HepG2 (cell line): ENCODE results near the gene DSCAML1. TPM values are rescaled to one million over a fixed set of nuclear protein-coding genes. Genes with fewer than 3 reads are reported as not detected.

Source experiments
- ATAC-seq: fragments of 200-7000 bp; cut with Tn5 transposase; 3 replicates; pipeline ENCODE4 v1.9.1; 2020; ENCODE audit warnings: mild to moderate bottlenecking, moderate library complexity
- BruUV-seq: library from RNA; stranded (reverse); fragments of 400-500 nt; replicated peaks from 2 replicates; lab custom pipeline; 2021; lab: Mats Ljungman, UMichigan
- CTCF ChIA-PET: fragments of 300-600 bp; formaldehyde crosslinking; extraction: SDS; loops from one replicate; lab custom pipeline; 2021; ENCODE audit warnings: low total read pairs, inconsistent platforms, low intra/inter-chr PET ratio; lab: Yijun Ruan, JAX
- POLR2A ChIA-PET: fragments of 350-600 bp; sonication (Branson Sonifier 250); formaldehyde crosslinking; loops from one replicate; lab custom pipeline; 2020; ENCODE audit warnings: antibody characterized with exemption, inconsistent platforms; lab: Yijun Ruan, JAX
- DNase-seq: peaks from one replicate; pipeline ENCODE4 v3.0.0-alpha.2; 2015; ENCODE audit warnings: low spot score
- FAIRE-seq: peaks from 3 replicates; lab custom pipeline; 2011; peaks lifted over from hg19 to GRCh38; lab: Jason Lieb, UNC
- H2AFZ ChIP-seq: one replicate; pipeline ENCODE4 v1.6.1; 2011; ENCODE audit warnings: low read length, inconsistent platforms
- H3K27ac ChIP-seq: fragments of 300-600 bp; 3 replicates; pipeline ENCODE4 v1.8.0; 2011; ENCODE audit warnings: mixed run types, mild to moderate bottlenecking, mixed read lengths, low read length, inconsistent platforms; ENCODE audit not compliant: insufficient read depth; ENCODE audit errors: extremely low read length
- H3K27me3 ChIP-seq, 2 experiments: fragments of 200-600 bp in 1 of 2; 2 replicates in 1 of 2; 3 replicates in 1 of 2; pipeline versions ENCODE4 v1.6.0 to v1.8.0; 2011; ENCODE audit warnings: low read length in 2 of 2, mild to moderate bottlenecking in 2 of 2, moderate library complexity in 2 of 2, inconsistent platforms in 1 of 2; ENCODE audit not compliant: insufficient read depth in 2 of 2, control insufficient read depth in 1 of 2
- H3K36me3 ChIP-seq, 2 experiments: fragments of 200-600 bp in 1 of 2; replicated peaks in 1 of 2; 2 replicates in 1 of 2; 3 replicates in 1 of 2; pipeline versions ENCODE4 v1.5.1 to v1.8.0; 2011; ENCODE audit warnings: low read length in 2 of 2, inconsistent platforms in 1 of 2; ENCODE audit not compliant: insufficient read depth in 2 of 2, control insufficient read depth in 1 of 2
- H3K4me1 ChIP-seq: 2 replicates; pipeline ENCODE4 v1.5.1; 2012; ENCODE audit warnings: low read length, inconsistent platforms; ENCODE audit not compliant: insufficient read depth
- H3K4me2 ChIP-seq: 2 replicates; pipeline ENCODE4 v1.6.0; 2011; ENCODE audit warnings: low read depth, low read length, inconsistent platforms
- H3K4me3 ChIP-seq, 3 experiments: fragments of 200-600 bp in 1 of 3; sonication (generic), shearing (Covaris generic) in 1 of 3; replicated peaks in 1 of 3; 2 replicates each; pipeline ENCODE4 v1.5.1; 2011 to 2016; ENCODE audit warnings: low read length in 3 of 3, inconsistent platforms in 2 of 3, low read depth in 2 of 3, mild to moderate bottlenecking in 2 of 3, control low read depth in 1 of 3, mixed read lengths in 1 of 3; ENCODE audit not compliant: insufficient read depth in 1 of 3
- H3K79me2 ChIP-seq: one replicate; pipeline ENCODE4 v1.6.1; 2011; ENCODE audit warnings: low read length, inconsistent platforms; ENCODE audit not compliant: insufficient read depth
- H3K9ac ChIP-seq: 2 replicates; pipeline ENCODE4 v1.6.0; 2011; ENCODE audit warnings: mild to moderate bottlenecking, low read depth, low read length, inconsistent platforms; ENCODE audit not compliant: insufficient read depth
- H3K9me3 ChIP-seq: 2 replicates; pipeline ENCODE4 v1.5.1; 2012; ENCODE audit warnings: mild to moderate bottlenecking, low read length
- H4K20me1 ChIP-seq: 2 replicates; pipeline ENCODE4 v1.6.0; 2011; ENCODE audit warnings: inconsistent platforms, mild to moderate bottlenecking, low read length, moderate library complexity; ENCODE audit not compliant: insufficient read depth
- AKAP8 ChIP-seq: sonication (generic); formaldehyde crosslinking; IDR thresholded peaks from 2 replicates; pipeline ENCODE4 v1.5.1; 2020; ENCODE audit warnings: mild to moderate bottlenecking, missing genetic modification reagents
- FOXK1 ChIP-seq: sonication (generic); formaldehyde crosslinking; IDR thresholded peaks from 2 replicates; pipeline ENCODE4 v1.4.0; 2020; ENCODE audit warnings: low read depth, missing genetic modification reagents, borderline replicate concordance
- HNRNPK ChIP-seq: fragments of 200-400 bp; formaldehyde crosslinking; IDR thresholded peaks from 2 replicates; pipeline ENCODE4 v1.6.1; 2018; ENCODE audit warnings: low read length, low read depth, moderate library complexity, mild to moderate bottlenecking; ENCODE audit not compliant: poor library complexity, severe bottlenecking
- JARID2 ChIP-seq: sonication (generic); formaldehyde crosslinking; IDR thresholded peaks from 2 replicates; pipeline ENCODE4 v1.8.1; 2023; ENCODE audit warnings: missing genetic modification reagents, inconsistent platforms; ENCODE audit not compliant: insufficient replicate concordance
- KLF13 ChIP-seq: sonication (generic); formaldehyde crosslinking; IDR thresholded peaks from 2 replicates; pipeline ENCODE4 v1.4.0; 2020; ENCODE audit warnings: mild to moderate bottlenecking, missing genetic modification reagents
- MAFK ChIP-seq, 2 experiments: IDR thresholded peaks in 1 of 2; conservative IDR thresholded peaks in 1 of 2; 2 replicates each; pipeline ENCODE4 v1.6.1; 2011; ENCODE audit warnings: improper control_type of control experiment in 2 of 2, low read length in 2 of 2
- PAF1 ChIP-seq: IDR thresholded peaks from 2 replicates; pipeline ENCODE4 v1.6.1; 2016; ENCODE audit warnings: missing genetic modification reagents, missing compliant biosample characterization
- PHB2 ChIP-seq: fragments of 450-650 bp; IDR thresholded peaks from 2 replicates; pipeline ENCODE4 v1.6.1; 2018; ENCODE audit not compliant: partially characterized antibody
- ZNF274 ChIP-seq: sonication (generic); formaldehyde crosslinking; IDR thresholded peaks from 2 replicates; pipeline ENCODE4 v1.5.1; 2020; ENCODE audit warnings: mild to moderate bottlenecking, missing genetic modification reagents
- ZNF772 ChIP-seq: sonication (generic); formaldehyde crosslinking; IDR thresholded peaks from 2 replicates; pipeline ENCODE4 v1.5.0; 2020; ENCODE audit warnings: mild to moderate bottlenecking, missing genetic modification reagents
- ZNF790 ChIP-seq: sonication (generic); formaldehyde crosslinking; IDR thresholded peaks from 2 replicates; pipeline ENCODE4 v1.8.0; 2022; ENCODE audit warnings: missing genetic modification reagents, mild to moderate bottlenecking, borderline replicate concordance
- ZSCAN21 ChIP-seq: sonication (generic); formaldehyde crosslinking; IDR thresholded peaks from 2 replicates; pipeline ENCODE4 v1.8.0; 2022; ENCODE audit warnings: mild to moderate bottlenecking, missing genetic modification reagents, moderate library complexity, borderline replicate concordance
- ZSCAN29 ChIP-seq: sonication (generic); formaldehyde crosslinking; conservative IDR thresholded peaks from 2 replicates; pipeline ENCODE4 v1.4.0; 2020; ENCODE audit warnings: mild to moderate bottlenecking, missing genetic modification reagents
- WGBS: methylation state at CpG from one replicate; pipeline ENCODE4 v1.1.6; 2017; ENCODE audit warnings: low lambda C conversion rate; 5-methylcytosine and 5-hydroxymethylcytosine counted together
- in situ Hi-C: cut with HindIII; loops from 2 replicates; pipeline ENCODE4 v1.10.0; 2017; ENCODE audit warnings: low pct_unique_long_range_greater_than_20kb; ENCODE audit not compliant: extremely low pct_ligation_motif_present
- intact Hi-C: fragments of 100-400 bp; cut with micrococcal nuclease; formaldehyde crosslinking; loops from one replicate; pipeline ENCODE4 v1.10.0; 2022; ENCODE audit not compliant: unreplicated experiment
- polyA plus RNA-seq, 8 experiments: library from polyadenylated mRNA; depleted of rRNA in 3 of 8; stranded (reverse) in 7 of 8; unstranded in 1 of 8; fragments of >200 nt; fragmentation: Illumina TruSeq in 4 of 8; extraction: Trizol in 4 of 8; gene quantifications; 2 replicates each; pipeline versions ENCODE4 v1.2.1 to v1.2.3, GENCODE V29; 2011 to 2016; ENCODE audit warnings: low read depth in 4 of 8, missing spikeins in 1 of 8, mixed read lengths in 1 of 8; ENCODE audit not compliant: insufficient read depth in 1 of 8
- total RNA-seq, 5 experiments: library from RNA; depleted of rRNA; stranded (reverse); fragments of >200 nt; fragmentation: Illumina TruSeq; extraction: Trizol; gene quantifications; 2 replicates each; pipeline ENCODE4 v1.2.3, GENCODE V29; 2016; ENCODE audit warnings: low read depth in 1 of 5
- TF ChIP-seq, protein P1 (sequence below): sonication (generic); formaldehyde crosslinking; IDR thresholded peaks from 2 replicates; pipeline ENCODE4 v1.4.0; 2020; ENCODE audit warnings: missing genetic modification reagents
- TF ChIP-seq, protein P2 (sequence below): sonication (generic); formaldehyde crosslinking; IDR thresholded peaks from 2 replicates; pipeline ENCODE4 v1.4.0; 2020; ENCODE audit warnings: missing genetic modification reagents, borderline replicate concordance
- TF ChIP-seq, protein P3 (sequence below): sonication (generic); formaldehyde crosslinking; IDR thresholded peaks from 2 replicates; pipeline ENCODE4 v1.5.0; 2020; ENCODE audit warnings: missing genetic modification reagents

The DSCAML1 gene
- total and polyA plus RNA-seq, 2 of the 13 experiments (the other 11 are each of a cell fraction or from before 2014, with no cell fraction given), result 0.29 to 0.40 TPM

DNA sequence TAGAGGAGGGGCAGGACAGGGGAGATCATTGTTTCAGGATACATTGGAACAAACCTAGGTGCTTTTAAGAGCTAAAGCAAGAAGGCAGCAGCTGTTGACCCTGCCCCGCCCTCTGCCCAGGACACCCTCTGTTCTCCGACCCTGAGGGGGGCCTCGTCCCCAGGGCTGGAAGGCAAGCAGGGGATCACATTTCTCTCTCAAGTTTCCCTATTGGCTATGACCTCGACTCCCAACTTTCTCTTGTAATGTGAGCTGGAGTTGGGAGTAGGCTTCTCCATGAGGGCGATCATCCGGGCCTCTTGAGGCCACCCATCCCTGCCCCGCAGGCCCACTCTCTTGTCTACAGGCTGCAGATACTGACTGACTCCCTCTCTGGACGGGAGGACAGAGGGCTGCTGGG lies 37.7 kb downstream of the DSCAML1 start:
- TF ChIP-seq, protein P1, sequence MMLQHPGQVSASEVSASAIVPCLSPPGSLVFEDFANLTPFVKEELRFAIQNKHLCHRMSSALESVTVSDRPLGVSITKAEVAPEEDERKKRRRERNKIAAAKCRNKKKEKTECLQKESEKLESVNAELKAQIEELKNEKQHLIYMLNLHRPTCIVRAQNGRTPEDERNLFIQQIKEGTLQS (CRISPR knock-in tag), result no peak
- TF ChIP-seq PAF1 (CRISPR knock-in tag) (no peak), FOXK1 (CRISPR knock-in tag) (no peak), KLF13 (CRISPR knock-in tag) (no peak), ZNF772 (CRISPR knock-in tag) (no peak), MAFK (conservative IDR thresholded peaks at IDR 0.05 in 1 of 2, IDR thresholded peaks at IDR 0.05 in 1 of 2; ENCODE audit: low read length in 2 of 2) (no peak), ZNF790 (no peak), HNRNPK (no peak), JARID2 (CRISPR knock-in tag) (no peak), ZNF274 (CRISPR knock-in tag) (no peak), ZSCAN29 (CRISPR knock-in tag) (no peak), ZSCAN21 (CRISPR knock-in tag) (no peak), AKAP8 (CRISPR knock-in tag) (no peak), PHB2 (no peak)
- TF ChIP-seq, protein P2, sequence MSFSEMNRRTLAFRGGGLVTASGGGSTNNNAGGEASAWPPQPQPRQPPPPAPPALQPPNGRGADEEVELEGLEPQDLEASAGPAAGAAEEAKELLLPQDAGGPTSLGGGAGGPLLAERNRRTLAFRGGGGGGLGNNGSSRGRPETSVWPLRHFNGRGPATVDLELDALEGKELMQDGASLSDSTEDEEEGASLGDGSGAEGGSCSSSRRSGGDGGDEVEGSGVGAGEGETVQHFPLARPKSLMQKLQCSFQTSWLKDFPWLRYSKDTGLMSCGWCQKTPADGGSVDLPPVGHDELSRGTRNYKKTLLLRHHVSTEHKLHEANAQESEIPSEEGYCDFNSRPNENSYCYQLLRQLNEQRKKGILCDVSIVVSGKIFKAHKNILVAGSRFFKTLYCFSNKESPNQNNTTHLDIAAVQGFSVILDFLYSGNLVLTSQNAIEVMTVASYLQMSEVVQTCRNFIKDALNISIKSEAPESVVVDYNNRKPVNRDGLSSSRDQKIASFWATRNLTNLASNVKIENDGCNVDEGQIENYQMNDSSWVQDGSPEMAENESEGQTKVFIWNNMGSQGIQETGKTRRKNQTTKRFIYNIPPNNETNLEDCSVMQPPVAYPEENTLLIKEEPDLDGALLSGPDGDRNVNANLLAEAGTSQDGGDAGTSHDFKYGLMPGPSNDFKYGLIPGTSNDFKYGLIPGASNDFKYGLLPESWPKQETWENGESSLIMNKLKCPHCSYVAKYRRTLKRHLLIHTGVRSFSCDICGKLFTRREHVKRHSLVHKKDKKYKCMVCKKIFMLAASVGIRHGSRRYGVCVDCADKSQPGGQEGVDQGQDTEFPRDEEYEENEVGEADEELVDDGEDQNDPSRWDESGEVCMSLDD (CRISPR knock-in tag), result no peak
- TF ChIP-seq, protein P3, sequence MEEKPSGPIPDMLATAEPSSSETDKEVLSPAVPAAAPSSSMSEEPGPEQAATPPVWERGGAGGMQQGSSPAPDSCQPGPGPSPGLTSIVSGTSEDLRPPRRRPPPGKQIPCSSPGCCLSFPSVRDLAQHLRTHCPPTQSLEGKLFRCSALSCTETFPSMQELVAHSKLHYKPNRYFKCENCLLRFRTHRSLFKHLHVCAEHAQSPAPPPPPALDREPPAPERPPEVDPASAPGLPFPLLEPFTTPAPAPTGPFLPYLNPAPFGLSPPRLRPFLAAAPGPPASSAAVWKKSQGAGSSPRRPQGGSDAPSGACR (CRISPR knock-in tag), result no peak
- no peak overlapping the region for H3K4me2 ChIP-seq
- in situ Hi-C loops, result no loop called here
- no peak overlapping the region for H3K9ac ChIP-seq
- intact Hi-C loops, result no loop called here
- H3K36me3 ChIP-seq, result no peaks in the 10 kb centered on the region
- ATAC-seq, result no peak
- WGBS, result 44% methylated on average over 6 of the region's 8 CpGs
- DNase-seq, result no peak
- ChIA-PET POLR2A (no interaction called here), CTCF (no interaction called here)
- no TSS peak for BruUV-seq
- H3K4me3 ChIP-seq, result no peak overlapping the region
- no peak overlapping the region for H3K27ac ChIP-seq
- no peak overlapping the region for H2AFZ ChIP-seq
- 0 out of 2 replicates have a peak, but pooled peaks cover 10% of the 10 kb centered on the region for H3K4me1 ChIP-seq
- no peak for FAIRE-seq
- H3K79me2 ChIP-seq, result no peaks in the 10 kb centered on the region
- H3K9me3 ChIP-seq, result no peaks in the 10 kb centered on the region
- H4K20me1 ChIP-seq, result peaks cover 5% of the 10 kb centered on the region; the same call in 1 of the 2 replicates
- H3K27me3 ChIP-seq, result no peaks in the 10 kb centered on the region; a peak in 1 of 5 replicates
